PC-9 (cell line): ENCODE measurements around the gene SPECC1L.

Experiments
- CTCF ChIP-seq: fragments of 200-600 bp; sonication (generic); conservative IDR thresholded peaks from 2 replicates; pipeline ENCODE4 v1.6.1; 2017; ENCODE audit warnings: mixed run types, antibody characterized with exemption, mild to moderate bottlenecking, moderate library complexity
- EZH2 ChIP-seq: fragments of 200-600 bp; sonication (generic); IDR thresholded peaks from 2 replicates; pipeline ENCODE4 v1.8.0; 2017; ENCODE audit warnings: antibody characterized with exemption, low read depth

- TF ChIP-seq EZH2 (no peak), CTCF (no peak)
Measured at GRCh38 chr22:24338726-24339451, 68.3 kb downstream of the SPECC1L start.
